ENCODE data around the gene ARAP1.

The ARAP1 gene

DNA sequence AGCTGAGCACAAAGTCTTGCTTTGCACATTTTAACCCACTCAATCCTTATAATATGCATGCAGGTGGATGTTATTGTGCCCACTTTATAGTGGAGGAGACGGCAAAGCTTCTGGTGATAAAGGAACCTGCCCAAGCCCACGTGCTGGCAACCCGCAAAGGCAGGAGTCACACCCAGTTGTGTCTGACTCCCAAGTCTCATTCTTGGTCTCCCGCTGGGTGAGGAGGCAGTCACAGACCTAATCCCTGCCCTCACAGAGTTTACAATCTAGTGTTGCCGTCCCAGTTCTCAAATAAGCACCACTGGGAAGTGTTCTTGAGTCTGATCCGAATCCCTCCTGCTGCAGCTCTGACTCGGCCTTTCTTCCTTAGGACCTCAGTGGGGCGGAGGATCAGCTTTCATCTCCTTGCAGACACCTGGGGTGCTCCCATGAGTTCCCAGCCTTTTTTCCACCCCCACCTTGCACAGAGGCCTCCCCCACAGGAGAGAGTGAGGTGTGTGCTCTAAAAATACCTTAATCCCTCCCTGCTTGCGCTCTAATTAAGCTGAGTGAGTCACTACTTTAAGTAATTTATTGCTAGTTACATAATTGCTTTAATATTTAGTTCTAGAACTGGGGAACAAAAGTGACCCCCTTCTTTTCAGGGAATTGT, 93.1 kb downstream of the ARAP1 start:
- Mint-ChIP-seq H3K36me3 (ENCODE audit: low read depth) (no peaks in the 10 kb centered on the region), H3K9me3 (no peaks in the 10 kb centered on the region), H3K27me3 (ENCODE audit: low read depth, poor library complexity) (peaks cover 11% of the 10 kb centered on the region), H3K4me3 (no peak overlapping the region), H3K4me1 (peaks cover 30% of the 10 kb centered on the region), H3K27ac (no peak overlapping the region)
- DNase-seq = no peak
- TF ChIP-seq, protein P1, sequence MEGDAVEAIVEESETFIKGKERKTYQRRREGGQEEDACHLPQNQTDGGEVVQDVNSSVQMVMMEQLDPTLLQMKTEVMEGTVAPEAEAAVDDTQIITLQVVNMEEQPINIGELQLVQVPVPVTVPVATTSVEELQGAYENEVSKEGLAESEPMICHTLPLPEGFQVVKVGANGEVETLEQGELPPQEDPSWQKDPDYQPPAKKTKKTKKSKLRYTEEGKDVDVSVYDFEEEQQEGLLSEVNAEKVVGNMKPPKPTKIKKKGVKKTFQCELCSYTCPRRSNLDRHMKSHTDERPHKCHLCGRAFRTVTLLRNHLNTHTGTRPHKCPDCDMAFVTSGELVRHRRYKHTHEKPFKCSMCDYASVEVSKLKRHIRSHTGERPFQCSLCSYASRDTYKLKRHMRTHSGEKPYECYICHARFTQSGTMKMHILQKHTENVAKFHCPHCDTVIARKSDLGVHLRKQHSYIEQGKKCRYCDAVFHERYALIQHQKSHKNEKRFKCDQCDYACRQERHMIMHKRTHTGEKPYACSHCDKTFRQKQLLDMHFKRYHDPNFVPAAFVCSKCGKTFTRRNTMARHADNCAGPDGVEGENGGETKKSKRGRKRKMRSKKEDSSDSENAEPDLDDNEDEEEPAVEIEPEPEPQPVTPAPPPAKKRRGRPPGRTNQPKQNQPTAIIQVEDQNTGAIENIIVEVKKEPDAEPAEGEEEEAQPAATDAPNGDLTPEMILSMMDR (IDR thresholded peaks at IDR 0.05) = no peak

DNA sequence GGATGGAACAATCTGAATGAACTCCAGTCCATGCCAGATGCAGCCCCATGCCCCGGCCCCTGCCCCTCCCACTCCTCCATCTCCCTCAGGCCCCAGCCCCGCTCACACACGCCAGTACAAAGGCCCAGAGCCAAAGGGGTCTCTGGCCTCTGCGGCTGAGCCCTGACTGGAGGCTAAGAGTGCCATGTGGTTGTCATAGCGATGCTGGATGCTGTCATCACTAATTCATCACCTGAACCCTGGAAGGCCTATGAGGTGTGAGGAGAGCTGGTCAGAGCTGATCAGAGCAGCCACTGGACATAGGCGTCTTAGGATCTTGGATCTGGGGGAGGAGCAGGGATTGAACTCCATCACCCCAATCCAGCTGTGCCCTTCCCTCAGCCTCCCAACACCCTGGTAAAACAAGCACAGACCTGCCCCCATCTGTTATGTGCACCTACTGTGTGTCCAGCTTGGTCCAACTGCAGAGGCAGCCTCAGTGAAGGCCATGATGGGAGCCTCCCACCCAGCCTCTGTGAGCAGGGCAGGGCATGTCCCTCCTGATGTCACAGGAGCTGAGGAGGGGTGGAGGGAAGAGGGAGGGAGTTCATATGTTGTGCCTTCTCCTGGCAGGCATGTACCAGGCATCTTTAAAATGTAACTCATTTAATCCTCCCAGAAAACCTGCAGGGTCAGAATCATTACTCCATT, 94.7 kb downstream of the ARAP1 start:
- H3K9me3 Mint-ChIP-seq = no peaks in the 10 kb centered on the region
- TF ChIP-seq, protein P1 (IDR thresholded peaks at IDR 0.05) = no peak
- no peaks in the 10 kb centered on the region for H3K36me3 Mint-ChIP-seq (ENCODE audit: low read depth)
- H3K4me3 Mint-ChIP-seq = no peak overlapping the region
- H3K27ac Mint-ChIP-seq = no peak overlapping the region
- peak; percentile 28 for DNase-seq
- H3K27me3 Mint-ChIP-seq (ENCODE audit: low read depth, poor library complexity) = peaks cover 4% of the 10 kb centered on the region
- peaks cover 37% of the 10 kb centered on the region for H3K4me1 Mint-ChIP-seq

DNA sequence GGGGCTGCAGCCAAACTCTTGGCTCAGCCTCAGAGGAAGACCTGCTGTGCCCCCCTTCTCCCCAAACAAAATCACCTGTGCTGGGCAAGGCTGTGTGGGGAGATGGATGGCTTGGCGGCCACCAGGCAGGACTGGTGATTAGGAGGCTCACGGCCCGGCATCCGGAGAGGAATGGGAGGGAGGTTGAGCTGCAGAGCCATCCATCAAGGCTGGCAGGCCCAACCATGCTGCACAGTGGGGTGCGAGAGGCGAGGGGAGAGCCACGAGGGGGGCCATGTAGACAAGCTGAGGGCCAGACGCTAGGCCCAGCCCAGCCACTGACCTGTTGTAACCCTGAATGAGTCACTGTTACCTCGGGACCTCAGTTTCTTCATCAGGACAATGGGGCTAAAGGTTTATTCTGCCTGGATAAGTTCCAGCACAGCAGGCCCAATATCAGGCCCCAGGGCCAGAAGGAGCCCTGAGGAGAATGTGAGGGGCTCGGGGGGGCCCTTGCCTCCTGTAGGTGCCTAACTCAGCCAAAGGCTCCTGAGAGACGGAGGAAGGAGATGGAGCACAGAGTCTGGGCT, 96.2 kb downstream of the ARAP1 start:
- DNase-seq = no peak
- Mint-ChIP-seq H3K27me3 (ENCODE audit: low read depth, poor library complexity) (peaks cover 7% of the 10 kb centered on the region), H3K4me1 (peaks cover 28% of the 10 kb centered on the region), H3K9me3 (no peaks in the 10 kb centered on the region), H3K36me3 (ENCODE audit: low read depth) (no peaks in the 10 kb centered on the region), H3K4me3 (no peak overlapping the region), H3K27ac (no peak overlapping the region)
- TF ChIP-seq, protein P1 (IDR thresholded peaks at IDR 0.05) = no peak

DNA sequence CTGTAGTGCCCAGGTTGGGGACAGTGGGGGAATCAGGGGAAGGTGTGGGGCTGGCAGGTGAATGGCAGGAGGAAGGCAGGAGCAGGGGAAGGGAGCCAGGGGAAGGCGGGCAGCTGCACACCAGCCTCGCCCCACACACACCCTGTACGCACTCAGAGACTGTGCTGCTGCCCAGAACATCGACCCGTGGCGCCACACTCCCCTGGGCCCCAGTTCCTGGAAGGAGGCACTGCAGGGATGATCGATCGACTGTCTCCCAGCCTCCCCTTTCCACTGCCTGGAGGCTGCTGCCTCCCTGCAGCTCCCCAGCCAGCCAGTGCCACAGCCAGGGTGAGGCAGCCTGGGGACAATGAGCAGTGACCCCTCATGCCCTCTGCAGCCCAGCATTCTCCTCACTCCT, 97.2 kb downstream of the ARAP1 start:
- Mint-ChIP-seq H3K27me3 (ENCODE audit: low read depth, poor library complexity) (peaks cover 7% of the 10 kb centered on the region), H3K36me3 (ENCODE audit: low read depth) (no peaks in the 10 kb centered on the region), H3K4me1 (peaks cover 28% of the 10 kb centered on the region), H3K27ac (no peak overlapping the region), H3K9me3 (no peaks in the 10 kb centered on the region), H3K4me3 (no peak overlapping the region)
- TF ChIP-seq, protein P1 (IDR thresholded peaks at IDR 0.05) = no peak
- DNase-seq = no peak

DNA sequence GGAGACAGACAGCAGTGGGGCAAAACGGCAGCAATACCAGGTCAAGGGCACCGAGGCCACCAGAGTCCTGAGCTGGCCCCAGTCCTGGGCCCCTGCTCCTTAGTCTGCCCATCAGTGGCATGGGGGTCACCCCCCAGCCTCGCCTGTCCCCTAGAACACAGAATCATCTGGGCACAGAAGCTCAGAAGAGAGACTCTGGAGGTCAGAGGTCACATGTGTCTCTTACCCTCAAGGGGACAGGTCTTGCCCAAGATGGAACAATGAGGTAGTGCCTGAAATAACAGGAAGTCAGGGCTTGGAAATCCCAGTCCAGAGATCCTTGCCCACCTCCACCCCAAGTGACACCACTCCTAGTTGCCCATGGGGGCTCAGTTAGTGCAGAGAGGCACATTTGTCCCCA, 98.6 kb downstream of the ARAP1 start:
- Mint-ChIP-seq H3K36me3 (ENCODE audit: low read depth) (no peaks in the 10 kb centered on the region), H3K9me3 (no peaks in the 10 kb centered on the region), H3K27me3 (ENCODE audit: low read depth, poor library complexity) (peaks cover 11% of the 10 kb centered on the region), H3K27ac (no peak overlapping the region), H3K4me3 (no peak overlapping the region), H3K4me1 (peaks cover 28% of the 10 kb centered on the region)
- no peak for DNase-seq
- TF ChIP-seq, protein P1 (IDR thresholded peaks at IDR 0.05) = no peak

All from nephron progenitor cell (in vitro differentiated cells).